Esophagus squamous epithelium (tissue), 5 donors: ENCODE results near the gene C3. TPM values are rescaled to one million over a fixed set of nuclear protein-coding genes. Genes with fewer than 3 reads are reported as not detected.
A peak's percentile ranks its signal among the peaks of the same experiment; 100 is the strongest.
"Not testable (repeated sequence)": the region's sequence is repeated elsewhere in the genome, so short reads cannot be mapped to it uniquely, and the experiment has no call there.

Experiments
- DNase-seq: peaks from one replicate; lab custom pipeline; 2025; lab: John Stamatoyannopoulos, UW
- H3K27ac ChIP-seq, 4 donors: fragments of 200-600 bp; sonication (generic); one replicate each; pipeline ENCODE4 v1.5.1; 2016 to 2019; ENCODE audit warnings: mild to moderate bottlenecking in 1 of 4
- H3K27me3 ChIP-seq, 4 donors: fragments of 200-600 bp; sonication (generic); 1 replicate in 3 of 4; 2 replicates in 1 of 4; pipeline versions ENCODE4 v1.5.1 to v1.6.0; 2017 to 2021; ENCODE audit warnings: antibody characterized with exemption in 1 of 4
- H3K36me3 ChIP-seq, 3 donors: fragments of 200-600 bp; sonication (generic); one replicate each; pipeline ENCODE4 v1.5.1; 2016 to 2019
- H3K4me1 ChIP-seq, 3 donors: fragments of 200-600 bp; sonication (generic); one replicate each; pipeline ENCODE4 v1.5.1; 2017 to 2019
- H3K4me3 ChIP-seq, 4 donors: fragments of 200-600 bp; sonication (generic); 1 replicate in 3 of 4; 2 replicates in 1 of 4; pipeline ENCODE4 v1.5.1; 2016 to 2019; ENCODE audit warnings: mild to moderate bottlenecking in 2 of 4, moderate library complexity in 1 of 4
- H3K9me3 ChIP-seq, 3 donors: fragments of 200-600 bp; sonication (generic); one replicate each; pipeline ENCODE4 v1.5.1; 2016 to 2019
- CTCF ChIP-seq, 6 experiments: fragments of 450-650 bp in 4 of 6; fragments of 200-600 bp in 2 of 6; sonication (generic) in 2 of 6; IDR thresholded peaks; one replicate each; pipeline ENCODE4 v1.5.1; 2016 to 2019; ENCODE audit warnings: antibody characterized with exemption in 6 of 6, mild to moderate bottlenecking in 4 of 6, moderate library complexity in 4 of 6
- POLR2A ChIP-seq, 4 donors: fragments of 450-650 bp; IDR thresholded peaks; one replicate each; pipeline ENCODE4 v1.6.1; 2017; ENCODE audit warnings: antibody characterized with exemption in 4 of 4, mild to moderate bottlenecking in 4 of 4, moderate library complexity in 3 of 4
- WGBS, 2 donors: methylation state at CpG; one replicate each; pipeline ENCODE4 v1.1.5; 2018; 5-methylcytosine and 5-hydroxymethylcytosine counted together
- intact Hi-C: fragments of 100-400 bp; cut with DNase I; formaldehyde crosslinking; loops from one replicate; pipeline ENCODE4 v1.15.0; 2022
- total RNA-seq, 4 donors: library from RNA; depleted of rRNA; stranded (reverse); fragments of >200 nt; gene quantifications; one replicate each; pipeline ENCODE4 v1.1.0, GENCODE V29; 2016
- donor health status: DM: yes; HTN: yes; CAD: no.

Gene C3
- total RNA-seq, 4 donors from 2014 or later = 12.0 to 501 (median 189) TPM

- intact Hi-C loops = loop anchor here (10.0 kb wide), 1 partner anchor 112 kb away; no protein-coding TSS in a partner anchor
Measured at GRCh38 chr19:6752256-6753177, 32.1 kb upstream of the C3 start.

GRCh38 chr19:6751189-6751588 is 30.7 kb upstream of the C3 start:
- TF ChIP-seq POLR2A (IDR thresholded peaks at IDR 0.05) = no peak
- TF ChIP-seq CTCF (IDR thresholded peaks at IDR 0.05) = no peak
- Histone ChIP-seq H3K4me1 (peaks cover 7 to 43% (median 11%) of the 10 kb centered on the region in 3 donors), H3K27me3 (no peaks in the 10 kb centered on the region), H3K4me3 (no peak overlapping the region), H3K36me3 (peaks cover 27 to 97% (median 54%) of the 10 kb centered on the region in 3 donors), H3K9me3 (no peaks in the 10 kb centered on the region), H3K27ac (peak overlapping the region in 3 of 4 donors; percentile 52 to 85 (median 77))
- WGBS, 2 donors = 84 to 85% methylated on average over 13 to 16 of the region's 16 CpGs
- intact Hi-C loops = loop anchor here (10.0 kb wide), 1 partner anchor 114 kb away; no protein-coding TSS in a partner anchor
- no peak for DNase-seq

More at GRCh38 chr19:6752256-6753177, 32.1 kb upstream of the C3 start:
- H3K4me3 ChIP-seq = peak overlapping the region in 3 of 4 donors; percentile 36 to 64 (median 40)
- no peak for DNase-seq
- no peaks in the 10 kb centered on the region for H3K9me3 ChIP-seq
- TF ChIP-seq POLR2A (IDR thresholded peaks at IDR 0.05) (no peak), CTCF (IDR thresholded peaks at IDR 0.05) (no peak)
- H3K27me3 ChIP-seq = no peaks in the 10 kb centered on the region
- H3K27ac ChIP-seq = peak overlapping the region; percentile 70 to 86 (median 81)
- peaks cover 7 to 41% (median 11%) of the 10 kb centered on the region in 3 donors for H3K4me1 ChIP-seq
- 67 to 91% methylated on average over 4 to 7 of the region's 50 CpGs for WGBS, 2 donors
- peaks cover 14 to 89% (median 42%) of the 10 kb centered on the region in 3 donors for H3K36me3 ChIP-seq

DNA sequence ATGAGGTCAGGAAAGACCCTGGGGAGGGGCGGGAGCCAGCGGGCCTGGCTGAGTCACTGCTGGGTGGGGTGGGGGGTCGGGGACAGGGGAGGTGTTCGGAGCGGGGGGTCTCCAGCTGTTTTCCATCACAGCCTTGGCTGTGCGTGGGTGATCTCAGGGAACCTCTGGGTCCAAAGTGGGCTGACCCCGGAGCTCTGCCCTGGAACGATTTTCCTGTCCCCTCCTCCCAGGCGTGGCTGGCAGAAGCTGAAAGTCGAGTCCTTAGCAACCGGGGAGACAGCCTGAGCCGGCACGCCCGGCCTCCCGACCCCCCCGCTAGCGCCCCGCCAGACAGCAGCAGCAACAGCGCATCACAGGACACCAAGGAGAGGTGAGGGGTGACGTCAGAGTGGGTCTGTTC is 29.6 kb upstream of the C3 start:
- Histone ChIP-seq H3K4me3 (no peak overlapping the region), H3K4me1 (peaks cover 14 to 55% (median 16%) of the 10 kb centered on the region in 3 donors), H3K27me3 (no peaks in the 10 kb centered on the region), H3K27ac (peak overlapping the region; percentile 52 to 85 (median 72)), H3K9me3 (no peaks in the 10 kb centered on the region), H3K36me3 (peaks cover 30 to 100% (median 61%) of the 10 kb centered on the region in 3 donors)
- intact Hi-C loops = loop anchor here (10.0 kb wide), 1 partner anchor 115 kb away; no protein-coding TSS in a partner anchor
- no peak for DNase-seq
- WGBS, 2 donors = 60 to 65% methylated on average over 2 to 4 of the region's 20 CpGs
- TF ChIP-seq CTCF (IDR thresholded peaks at IDR 0.05) (no peak), POLR2A (IDR thresholded peaks at IDR 0.05) (no peak)

GRCh38 chr19:6748543-6748942 is 28.1 kb upstream of the C3 start:
- Histone ChIP-seq H3K4me1 (peaks cover 26 to 63% (median 28%) of the 10 kb centered on the region in 3 donors), H3K27ac (peak overlapping the region in 1 of 4 donors; percentile 22), H3K36me3 (peaks cover 30 to 100% (median 65%) of the 10 kb centered on the region in 3 donors)
- H3K9me3 ChIP-seq, H3K27me3 ChIP-seq, DNase-seq, H3K4me3 ChIP-seq, intact Hi-C loops: not testable (repeated sequence)
- 88 to 89% methylated on average over 5 to 10 of the region's 10 CpGs for WGBS, 2 donors

GRCh38 chr19:6745965-6746364 is 25.5 kb upstream of the C3 start:
- no peaks in the 10 kb centered on the region for H3K27me3 ChIP-seq
- intact Hi-C loops = no loop called here
- WGBS, 2 donors = 67 to 100% methylated on average over 2 to 3 of the region's 24 CpGs
- peak overlapping the region in 1 of 4 donors; percentile 92 for H3K4me3 ChIP-seq
- no peaks in the 10 kb centered on the region for H3K9me3 ChIP-seq
- H3K36me3 ChIP-seq = peaks cover 24 to 95% (median 63%) of the 10 kb centered on the region in 3 donors
- no peak for TF ChIP-seq CTCF (IDR thresholded peaks at IDR 0.05)
- TF ChIP-seq POLR2A (IDR thresholded peaks at IDR 0.05) = no peak
- H3K4me1 ChIP-seq = peaks cover 25 to 72% (median 42%) of the 10 kb centered on the region in 3 donors
- H3K27ac ChIP-seq = peak overlapping the region; percentile 28 to 98 (median 82)
- DNase-seq = no peak
